Measurements from ENCODE around the gene ELK3.
A peak's percentile ranks its signal among the peaks of the same experiment; 100 is the strongest.

Gene ELK3

DNA sequence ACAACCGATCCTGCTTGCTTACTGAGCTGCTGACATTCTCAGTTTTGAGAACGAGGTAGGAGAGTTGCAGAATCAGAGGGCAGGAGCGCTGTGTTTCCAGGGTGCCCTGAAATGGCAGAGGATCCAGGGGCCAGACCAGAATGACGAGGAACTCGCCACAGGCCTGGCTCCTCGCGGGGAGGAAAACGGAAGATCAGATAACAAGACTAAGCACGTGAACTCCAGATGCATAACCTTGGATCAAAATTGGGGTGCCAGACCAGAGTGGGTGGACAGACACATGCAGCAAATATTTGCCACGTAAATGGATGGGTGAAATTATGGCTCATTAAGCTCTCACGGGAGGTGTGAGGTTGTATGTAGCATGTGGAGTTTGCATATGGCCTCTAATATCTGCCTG lies 46.5 kb downstream of the ELK3 start:
- Histone ChIP-seq H3K4me1 (ENCODE audit: control insufficient read depth in 1 of 2, insufficient read depth in 2 of 2, low read length in 2 of 2) (peaks cover 27 to 56% of the 10 kb centered on the region in 2 donors), H3K9ac (ENCODE audit: low read depth in 1 of 2, low read length in 2 of 2) (no peak overlapping the region), H3K9me3 (ENCODE audit: control insufficient read depth in 1 of 2, low read length in 2 of 2) (no peaks in the 10 kb centered on the region), H3K27me3 (ENCODE audit: control insufficient read depth in 1 of 2, insufficient read depth in 2 of 2, low read length in 2 of 2) (no peaks in the 10 kb centered on the region), H3K27ac (ENCODE audit: low read depth, low read length) (no peak overlapping the region), H3K4me3 (ENCODE audit: low read depth in 1 of 2, low read length in 2 of 2) (no peak overlapping the region), H3K36me3 (ENCODE audit: control insufficient read depth in 1 of 2, insufficient read depth in 2 of 2, low read length in 2 of 2) (no peaks in the 10 kb centered on the region)

DNA sequence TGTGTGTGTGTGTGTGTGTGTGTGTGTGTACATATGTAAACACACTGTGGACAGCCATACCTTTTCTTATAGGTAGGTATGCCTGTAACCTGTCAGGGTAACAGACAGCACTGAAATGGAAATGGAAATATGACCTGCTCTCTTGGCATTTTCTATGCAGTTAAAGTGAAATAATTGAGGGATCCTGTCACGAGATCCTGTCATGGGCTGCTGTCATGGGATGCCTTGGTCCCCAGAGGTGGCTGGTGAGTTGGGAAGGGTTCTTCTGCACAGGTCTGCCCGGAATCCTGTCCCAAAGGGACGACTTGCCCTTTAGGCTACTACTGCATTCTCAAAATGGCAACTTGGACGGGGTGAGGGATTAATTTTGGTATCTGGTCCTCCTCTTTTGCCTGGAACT lies 47.3 kb downstream of the ELK3 start:
- Histone ChIP-seq H3K27ac (ENCODE audit: low read depth, low read length) (peak overlapping the region; percentile 35), H3K4me1 (ENCODE audit: control insufficient read depth in 1 of 2, insufficient read depth in 2 of 2, low read length in 2 of 2) (peaks cover 27 to 49% of the 10 kb centered on the region in 2 donors), H3K9ac (ENCODE audit: low read depth in 1 of 2, low read length in 2 of 2) (peak overlapping the region in 1 of 2 donors; percentile 17), H3K27me3 (ENCODE audit: control insufficient read depth in 1 of 2, insufficient read depth in 2 of 2, low read length in 2 of 2) (no peaks in the 10 kb centered on the region), H3K9me3 (ENCODE audit: control insufficient read depth in 1 of 2, low read length in 2 of 2) (no peaks in the 10 kb centered on the region), H3K36me3 (ENCODE audit: control insufficient read depth in 1 of 2, insufficient read depth in 2 of 2, low read length in 2 of 2) (peaks cover 0 to under 1% of the 10 kb centered on the region in 2 donors), H3K4me3 (ENCODE audit: low read depth in 1 of 2, low read length in 2 of 2) (no peak overlapping the region)

DNA sequence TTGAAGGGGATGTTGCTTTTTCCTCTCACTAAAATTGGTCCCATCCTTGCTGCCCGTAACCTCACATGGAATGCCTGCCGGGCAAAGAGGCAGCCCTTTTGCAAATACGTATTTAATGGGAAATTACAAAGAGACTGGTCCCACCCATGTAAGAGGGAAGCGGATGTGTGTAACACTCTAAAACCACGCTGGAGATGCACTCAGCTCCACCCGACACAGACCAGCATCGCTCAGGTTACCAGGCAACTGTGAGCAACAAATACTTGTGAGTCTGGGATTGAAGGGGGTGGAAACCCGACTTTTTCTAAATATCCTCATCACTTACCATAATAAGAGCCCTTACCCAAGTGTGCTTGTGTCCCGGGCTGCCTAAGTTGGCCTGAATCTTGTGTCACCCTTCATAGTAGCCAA lies 47.7 kb downstream of the ELK3 start:
- peak overlapping the region in 1 of 2 donors; percentile 17 for H3K9ac ChIP-seq (ENCODE audit: low read depth in 1 of 2, low read length in 2 of 2)
- H3K4me1 ChIP-seq (ENCODE audit: control insufficient read depth in 1 of 2, insufficient read depth in 2 of 2, low read length in 2 of 2) = peaks cover 26 to 45% of the 10 kb centered on the region in 2 donors
- no peaks in the 10 kb centered on the region for H3K27me3 ChIP-seq (ENCODE audit: control insufficient read depth in 1 of 2, insufficient read depth in 2 of 2, low read length in 2 of 2)
- H3K4me3 ChIP-seq (ENCODE audit: low read depth in 1 of 2, low read length in 2 of 2) = no peak overlapping the region
- H3K36me3 ChIP-seq (ENCODE audit: control insufficient read depth in 1 of 2, insufficient read depth in 2 of 2, low read length in 2 of 2) = peaks cover 0 to 5% of the 10 kb centered on the region in 2 donors
- peak overlapping the region; percentile 35 for H3K27ac ChIP-seq (ENCODE audit: low read depth, low read length)
- no peaks in the 10 kb centered on the region for H3K9me3 ChIP-seq (ENCODE audit: control insufficient read depth in 1 of 2, low read length in 2 of 2)

DNA sequence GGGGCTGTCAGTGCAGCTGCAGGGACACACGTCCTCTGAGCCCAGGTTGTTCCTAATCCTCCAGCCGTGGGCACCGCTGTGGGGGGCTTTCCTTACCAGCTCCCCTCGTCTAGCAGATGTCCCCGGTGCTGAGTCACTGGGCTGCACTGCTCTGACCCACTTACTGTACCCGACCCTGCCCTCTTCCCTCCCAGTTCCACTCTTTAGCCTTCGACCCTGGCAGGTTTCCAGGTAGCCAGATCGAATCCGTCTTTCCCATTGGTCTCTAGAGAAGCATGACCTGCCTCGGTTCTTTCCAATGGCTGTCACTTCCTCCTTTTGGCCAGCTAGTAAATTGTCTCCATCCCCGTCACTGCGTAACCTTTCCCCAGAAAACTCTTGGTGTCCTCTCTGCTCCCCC lies 48.4 kb downstream of the ELK3 start:
- Histone ChIP-seq H3K36me3 (ENCODE audit: control insufficient read depth in 1 of 2, insufficient read depth in 2 of 2, low read length in 2 of 2) (peaks cover 0 to 12% of the 10 kb centered on the region in 2 donors), H3K4me1 (ENCODE audit: control insufficient read depth in 1 of 2, insufficient read depth in 2 of 2, low read length in 2 of 2) (peaks cover 18 to 37% of the 10 kb centered on the region in 2 donors), H3K9ac (ENCODE audit: low read depth in 1 of 2, low read length in 2 of 2) (no peak overlapping the region), H3K4me3 (ENCODE audit: low read depth in 1 of 2, low read length in 2 of 2) (no peak overlapping the region), H3K27me3 (ENCODE audit: control insufficient read depth in 1 of 2, insufficient read depth in 2 of 2, low read length in 2 of 2) (no peaks in the 10 kb centered on the region), H3K9me3 (ENCODE audit: control insufficient read depth in 1 of 2, low read length in 2 of 2) (no peaks in the 10 kb centered on the region), H3K27ac (ENCODE audit: low read depth, low read length) (peak overlapping the region; percentile 17)

DNA sequence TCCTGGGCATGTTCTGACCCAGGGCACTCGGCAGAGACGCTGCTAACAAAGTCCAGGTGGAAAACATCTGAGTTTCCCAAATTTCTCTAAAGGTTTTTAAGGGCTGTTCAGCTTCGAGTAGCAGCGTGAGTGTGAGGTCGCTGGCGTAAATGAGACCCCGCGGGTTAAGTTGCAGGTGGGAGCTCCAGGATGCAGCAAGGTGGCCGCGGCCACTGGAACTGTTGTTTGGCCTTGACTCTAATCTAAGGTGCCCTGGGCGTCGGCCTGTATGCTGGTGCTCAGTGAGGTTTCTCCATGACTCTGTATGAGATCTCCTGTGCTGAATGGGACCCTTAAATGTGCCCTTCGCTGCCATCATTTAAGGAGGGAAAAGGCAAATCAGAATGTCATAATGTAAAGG lies 50.7 kb downstream of the ELK3 start:
- H3K27ac ChIP-seq (ENCODE audit: low read depth, low read length) = no peak overlapping the region
- H3K36me3 ChIP-seq (ENCODE audit: control insufficient read depth in 1 of 2, insufficient read depth in 2 of 2, low read length in 2 of 2) = peaks cover 4 to 32% of the 10 kb centered on the region in 2 donors
- H3K9ac ChIP-seq (ENCODE audit: low read depth in 1 of 2, low read length in 2 of 2) = no peak overlapping the region
- H3K9me3 ChIP-seq (ENCODE audit: control insufficient read depth in 1 of 2, low read length in 2 of 2) = no peaks in the 10 kb centered on the region
- no peaks in the 10 kb centered on the region for H3K27me3 ChIP-seq (ENCODE audit: control insufficient read depth in 1 of 2, insufficient read depth in 2 of 2, low read length in 2 of 2)
- H3K4me3 ChIP-seq (ENCODE audit: low read depth in 1 of 2, low read length in 2 of 2) = no peak overlapping the region
- H3K4me1 ChIP-seq (ENCODE audit: control insufficient read depth in 1 of 2, insufficient read depth in 2 of 2, low read length in 2 of 2) = peaks cover 11 to 23% of the 10 kb centered on the region in 2 donors

DNA sequence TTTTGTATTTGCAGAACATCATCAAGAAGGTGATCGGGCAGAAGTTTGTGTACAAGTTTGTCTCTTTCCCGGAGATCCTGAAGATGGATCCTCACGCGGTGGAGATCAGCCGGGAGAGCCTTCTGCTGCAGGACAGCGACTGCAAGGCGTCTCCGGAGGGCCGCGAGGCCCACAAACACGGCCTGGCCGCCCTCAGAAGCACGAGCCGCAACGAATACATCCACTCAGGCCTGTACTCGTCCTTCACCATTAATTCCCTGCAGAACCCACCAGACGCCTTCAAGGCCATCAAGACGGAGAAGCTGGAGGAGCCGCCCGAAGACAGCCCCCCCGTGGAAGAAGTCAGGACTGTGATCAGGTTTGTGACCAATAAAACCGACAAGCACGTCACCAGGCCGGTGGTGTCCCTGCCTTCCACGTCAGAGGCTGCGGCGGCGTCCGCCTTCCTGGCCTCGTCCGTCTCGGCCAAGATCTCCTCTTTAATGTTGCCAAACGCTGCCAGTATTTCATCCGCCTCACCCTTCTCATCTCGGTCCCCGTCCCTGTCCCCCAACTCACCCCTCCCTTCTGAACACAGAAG lies 52.8 kb downstream of the ELK3 start:
- peaks cover 4 to 41% of the 10 kb centered on the region in 2 donors for H3K36me3 ChIP-seq (ENCODE audit: control insufficient read depth in 1 of 2, insufficient read depth in 2 of 2, low read length in 2 of 2)
- H3K9ac ChIP-seq (ENCODE audit: low read depth in 1 of 2, low read length in 2 of 2) = no peak overlapping the region
- H3K9me3 ChIP-seq (ENCODE audit: control insufficient read depth in 1 of 2, low read length in 2 of 2) = no peaks in the 10 kb centered on the region
- peaks cover 8 to 17% of the 10 kb centered on the region in 2 donors for H3K4me1 ChIP-seq (ENCODE audit: control insufficient read depth in 1 of 2, insufficient read depth in 2 of 2, low read length in 2 of 2)
- no peak overlapping the region for H3K4me3 ChIP-seq (ENCODE audit: low read depth in 1 of 2, low read length in 2 of 2)
- no peaks in the 10 kb centered on the region for H3K27me3 ChIP-seq (ENCODE audit: control insufficient read depth in 1 of 2, insufficient read depth in 2 of 2, low read length in 2 of 2)
- H3K27ac ChIP-seq (ENCODE audit: low read depth, low read length) = no peak overlapping the region

DNA sequence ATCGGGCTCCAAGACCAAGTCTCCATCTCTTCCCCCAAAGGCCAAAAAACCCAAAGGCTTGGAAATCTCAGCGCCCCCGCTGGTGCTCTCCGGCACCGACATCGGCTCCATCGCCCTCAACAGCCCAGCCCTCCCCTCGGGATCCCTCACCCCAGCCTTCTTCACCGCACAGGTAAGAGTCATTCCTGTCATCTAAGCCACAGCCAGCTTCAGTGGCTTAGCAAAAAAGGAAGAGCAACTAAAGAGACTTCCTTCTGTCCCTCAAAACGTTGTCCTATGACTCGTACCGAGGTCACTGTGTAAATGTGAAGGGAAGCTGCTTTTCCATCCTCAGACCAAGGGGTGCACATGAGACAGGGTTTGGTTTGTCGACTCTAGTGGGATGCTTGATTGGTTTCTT lies 53.4 kb downstream of the ELK3 start:
- Histone ChIP-seq H3K4me3 (ENCODE audit: low read depth in 1 of 2, low read length in 2 of 2) (no peak overlapping the region), H3K4me1 (ENCODE audit: control insufficient read depth in 1 of 2, insufficient read depth in 2 of 2, low read length in 2 of 2) (peaks cover 3 to 11% of the 10 kb centered on the region in 2 donors), H3K9me3 (ENCODE audit: control insufficient read depth in 1 of 2, low read length in 2 of 2) (no peaks in the 10 kb centered on the region), H3K27ac (ENCODE audit: low read depth, low read length) (no peak overlapping the region), H3K9ac (ENCODE audit: low read depth in 1 of 2, low read length in 2 of 2) (no peak overlapping the region), H3K27me3 (ENCODE audit: control insufficient read depth in 1 of 2, insufficient read depth in 2 of 2, low read length in 2 of 2) (no peaks in the 10 kb centered on the region), H3K36me3 (ENCODE audit: control insufficient read depth in 1 of 2, insufficient read depth in 2 of 2, low read length in 2 of 2) (peaks cover 4 to 41% of the 10 kb centered on the region in 2 donors)

DNA sequence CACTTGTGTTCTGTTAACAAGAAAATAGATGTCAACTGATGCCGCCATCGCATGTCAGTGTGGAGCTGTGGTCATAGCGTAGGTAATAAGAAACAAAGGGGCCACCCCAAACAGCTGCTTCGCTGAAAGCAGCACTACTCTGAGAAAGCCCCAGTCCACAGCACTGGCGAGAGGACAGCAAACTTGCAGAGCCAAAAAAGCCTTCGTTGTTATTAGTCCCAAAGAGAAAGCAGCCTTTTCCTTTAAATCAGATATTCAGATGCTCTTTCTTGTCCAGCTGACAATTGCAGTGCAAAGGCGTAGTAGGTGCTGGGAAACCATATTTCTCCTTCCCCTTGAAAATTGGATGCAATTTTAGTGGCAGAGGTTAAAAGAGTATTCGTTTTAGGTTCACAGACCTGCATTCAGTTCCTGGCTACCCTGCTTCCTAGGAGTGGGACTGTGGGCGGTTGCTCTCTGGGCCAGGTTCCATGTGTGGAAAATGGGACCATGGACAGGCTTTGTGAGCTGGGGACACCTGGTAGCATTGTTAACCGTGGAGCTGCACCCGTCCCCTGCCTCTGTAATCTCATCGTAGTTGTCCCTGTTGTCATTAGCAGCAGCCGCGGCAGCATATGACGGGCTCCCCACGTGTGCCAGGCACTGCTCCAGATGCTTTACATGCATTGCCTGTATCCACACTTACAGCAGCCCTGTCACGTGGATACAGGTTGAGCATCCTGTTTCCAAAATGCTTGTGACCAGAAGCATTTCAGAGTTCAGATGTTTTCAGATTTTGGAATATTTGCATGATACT lies 54.2 kb downstream of the ELK3 start:
- no peak overlapping the region for H3K27ac ChIP-seq (ENCODE audit: low read depth, low read length)

DNA sequence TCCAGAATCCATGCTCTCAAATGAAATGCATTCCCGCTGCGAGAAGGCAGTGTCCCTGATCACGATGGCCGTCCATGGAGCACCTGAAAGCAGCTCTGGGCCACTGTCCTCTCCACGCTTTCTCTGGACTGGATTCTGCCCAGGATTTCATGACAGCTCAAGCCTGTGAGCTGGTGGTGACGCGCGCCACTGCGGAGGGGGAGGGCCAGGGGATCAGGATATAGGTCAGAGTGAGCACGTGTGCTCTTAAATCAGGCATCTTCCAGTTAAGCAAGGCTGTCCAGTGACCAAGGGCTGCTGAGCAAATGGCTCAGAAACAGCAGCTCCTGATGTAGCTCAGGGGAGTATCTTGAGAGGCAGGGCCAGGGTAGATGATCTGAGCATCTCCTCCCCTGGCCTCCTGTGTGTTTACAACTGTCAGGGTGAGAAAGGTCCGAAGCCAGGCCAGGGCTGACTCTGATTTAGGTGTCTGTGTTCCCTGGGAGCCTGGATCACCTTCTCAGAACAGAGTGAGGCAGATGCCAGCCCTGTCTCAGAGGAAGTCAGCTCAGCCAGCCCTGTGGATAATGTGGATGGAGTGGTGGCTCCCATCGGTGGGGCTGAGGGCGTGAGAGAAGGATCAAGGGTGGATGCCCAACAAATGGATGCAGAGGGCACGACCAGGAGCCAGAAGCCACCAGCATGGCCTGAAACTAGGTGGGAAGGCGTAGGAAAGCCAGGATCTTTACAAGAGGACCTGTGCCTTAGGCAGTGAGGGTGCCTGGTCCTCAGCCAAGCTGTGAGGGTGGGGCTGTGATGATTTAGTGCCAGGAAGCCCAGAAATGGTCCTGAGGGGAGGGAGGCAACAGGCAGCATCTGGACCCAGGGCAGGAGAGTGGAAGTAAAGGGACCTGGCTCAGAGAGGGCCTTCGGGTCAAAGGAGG lies 55.3 kb downstream of the ELK3 start:
- Histone ChIP-seq H3K27ac (ENCODE audit: low read depth, low read length) (no peak overlapping the region), H3K27me3 (ENCODE audit: control insufficient read depth in 1 of 2, insufficient read depth in 2 of 2, low read length in 2 of 2) (no peaks in the 10 kb centered on the region), H3K4me3 (ENCODE audit: low read depth in 1 of 2, low read length in 2 of 2) (no peak overlapping the region), H3K4me1 (ENCODE audit: control insufficient read depth in 1 of 2, insufficient read depth in 2 of 2, low read length in 2 of 2) (peaks cover 2 to 8% of the 10 kb centered on the region in 2 donors), H3K36me3 (ENCODE audit: control insufficient read depth in 1 of 2, insufficient read depth in 2 of 2, low read length in 2 of 2) (peaks cover 4 to 41% of the 10 kb centered on the region in 2 donors), H3K9ac (ENCODE audit: low read depth in 1 of 2, low read length in 2 of 2) (no peak overlapping the region), H3K9me3 (ENCODE audit: control insufficient read depth in 1 of 2, low read length in 2 of 2) (no peaks in the 10 kb centered on the region)

More for the DNA sequence above, 54.2 kb downstream of the ELK3 start:
- H3K9me3 ChIP-seq (ENCODE audit: control insufficient read depth in 1 of 2, low read length in 2 of 2) = no peaks in the 10 kb centered on the region
- H3K4me1 ChIP-seq (ENCODE audit: control insufficient read depth in 1 of 2, insufficient read depth in 2 of 2, low read length in 2 of 2) = peaks cover 0 to 6% of the 10 kb centered on the region in 2 donors
- no peak overlapping the region for H3K4me3 ChIP-seq (ENCODE audit: low read depth in 1 of 2, low read length in 2 of 2)
- peaks cover 4 to 41% of the 10 kb centered on the region in 2 donors for H3K36me3 ChIP-seq (ENCODE audit: control insufficient read depth in 1 of 2, insufficient read depth in 2 of 2, low read length in 2 of 2)
- H3K9ac ChIP-seq (ENCODE audit: low read depth in 1 of 2, low read length in 2 of 2) = no peak overlapping the region
- no peaks in the 10 kb centered on the region for H3K27me3 ChIP-seq (ENCODE audit: control insufficient read depth in 1 of 2, insufficient read depth in 2 of 2, low read length in 2 of 2)

Data from duodenal mucosa (tissue), 2 donors.